ENCODE data around the gene MGAT4A. TPM values are rescaled to one million over a fixed set of nuclear protein-coding genes. Genes with fewer than 3 reads are reported as not detected.

The MGAT4A gene
- total RNA-seq, 1 donor from 2014 or later = 3.2 TPM

- no peak overlapping the region for H3K4me3 ChIP-seq (ENCODE audit: low read depth, low read length)
- no peak for DNase-seq (ENCODE audit: low read depth)
- no peaks in the 10 kb centered on the region for H3K27me3 ChIP-seq (ENCODE audit: control insufficient read depth, insufficient read depth, low read length)
- TF ChIP-seq CTCF (IDR thresholded peaks at IDR 0.05; ENCODE audit: insufficient read depth, low read length, poor library complexity, severe bottlenecking) = no peak
- no peaks in the 10 kb centered on the region for H3K36me3 ChIP-seq (ENCODE audit: control insufficient read depth, insufficient read depth, low read length)
Measured at GRCh38 chr2:98749066-98749450, 18.1 kb upstream of the MGAT4A start.

- no peak for DNase-seq (ENCODE audit: low read depth)
- Histone ChIP-seq H3K27me3 (ENCODE audit: control insufficient read depth, insufficient read depth, low read length) (no peaks in the 10 kb centered on the region), H3K36me3 (ENCODE audit: control insufficient read depth, insufficient read depth, low read length) (no peaks in the 10 kb centered on the region), H3K4me3 (ENCODE audit: low read depth, low read length) (no peak overlapping the region)
- TF ChIP-seq CTCF (IDR thresholded peaks at IDR 0.05; ENCODE audit: insufficient read depth, low read length, poor library complexity, severe bottlenecking) = no peak
Measured at GRCh38 chr2:98748292-98749065, 17.5 kb upstream of the MGAT4A start.

GRCh38 chr2:98747888-98748287 is 17.0 kb upstream of the MGAT4A start:
- H3K27me3 ChIP-seq (ENCODE audit: control insufficient read depth, insufficient read depth, low read length) = no peaks in the 10 kb centered on the region
- no peak overlapping the region for H3K4me3 ChIP-seq (ENCODE audit: low read depth, low read length)
- TF ChIP-seq CTCF (IDR thresholded peaks at IDR 0.05; ENCODE audit: insufficient read depth, low read length, poor library complexity, severe bottlenecking) = no peak
- no peaks in the 10 kb centered on the region for H3K36me3 ChIP-seq (ENCODE audit: control insufficient read depth, insufficient read depth, low read length)
- no peak for DNase-seq (ENCODE audit: low read depth)

GRCh38 chr2:98746426-98746825 is 15.5 kb upstream of the MGAT4A start:
- Histone ChIP-seq H3K27me3 (ENCODE audit: control insufficient read depth, insufficient read depth, low read length) (no peaks in the 10 kb centered on the region), H3K36me3 (ENCODE audit: control insufficient read depth, insufficient read depth, low read length) (no peaks in the 10 kb centered on the region), H3K4me3 (ENCODE audit: low read depth, low read length) (no peak overlapping the region)
- no peak for DNase-seq (ENCODE audit: low read depth)
- TF ChIP-seq CTCF (IDR thresholded peaks at IDR 0.05; ENCODE audit: insufficient read depth, low read length, poor library complexity, severe bottlenecking) = no peak

- Histone ChIP-seq H3K27me3 (ENCODE audit: control insufficient read depth, insufficient read depth, low read length) (no peaks in the 10 kb centered on the region), H3K4me3 (ENCODE audit: low read depth, low read length) (no peak overlapping the region), H3K36me3 (ENCODE audit: control insufficient read depth, insufficient read depth, low read length) (no peaks in the 10 kb centered on the region)
- DNase-seq (ENCODE audit: low read depth) = no peak
- TF ChIP-seq CTCF (IDR thresholded peaks at IDR 0.05; ENCODE audit: insufficient read depth, low read length, poor library complexity, severe bottlenecking) = no peak
Measured at GRCh38 chr2:98744595-98744994, 13.7 kb upstream of the MGAT4A start.

- H3K4me3 ChIP-seq (ENCODE audit: low read depth, low read length) = no peak overlapping the region
- no peaks in the 10 kb centered on the region for H3K36me3 ChIP-seq (ENCODE audit: control insufficient read depth, insufficient read depth, low read length)
- TF ChIP-seq CTCF (IDR thresholded peaks at IDR 0.05; ENCODE audit: insufficient read depth, low read length, poor library complexity, severe bottlenecking) = no peak
- DNase-seq (ENCODE audit: low read depth) = no peak
- H3K27me3 ChIP-seq (ENCODE audit: control insufficient read depth, insufficient read depth, low read length) = no peaks in the 10 kb centered on the region
Measured at GRCh38 chr2:98743835-98744234, 12.9 kb upstream of the MGAT4A start.
